Psoas muscle (tissue), 8 donors: Measurements from ENCODE around the gene TMTC2. TPM values are rescaled to one million over a fixed set of nuclear protein-coding genes. Genes with fewer than 3 reads are reported as not detected.

Experiments used
- ATAC-seq, 4 donors: fragments of 200-7000 bp; cut with Tn5 transposase; one replicate each; pipeline ENCODE4 v1.9.1; 2020; ENCODE audit warnings: moderate library complexity in 3 of 4, mild to moderate bottlenecking in 2 of 4
- DNase-seq, 2 donors: peaks; one replicate each; pipeline ENCODE4 v3.0.0-alpha.2; 2020
- H3K27ac ChIP-seq: fragments of 200-600 bp; one replicate; pipeline ENCODE4 v1.8.0; 2022
- H3K27me3 ChIP-seq, 3 donors: fragments of 200-600 bp in 1 of 3; one replicate each; pipeline versions ENCODE4 v1.6.1 to v1.8.0; 2013 to 2022; ENCODE audit warnings: low read length in 2 of 3, mild to moderate bottlenecking in 2 of 3, moderate library complexity in 1 of 3; ENCODE audit not compliant: insufficient read depth in 3 of 3
- H3K36me3 ChIP-seq, 2 donors: fragments of 200-600 bp in 1 of 2; one replicate each; pipeline versions ENCODE4 v1.6.1 to v1.8.0; 2013 to 2022; ENCODE audit warnings: low read depth in 1 of 2, mild to moderate bottlenecking in 1 of 2, moderate library complexity in 1 of 2; ENCODE audit not compliant: insufficient read depth in 1 of 2
- H3K4me1 ChIP-seq: fragments of 200-600 bp; one replicate; pipeline ENCODE4 v1.8.0; 2022
- H3K4me3 ChIP-seq: fragments of 200-600 bp; one replicate; pipeline ENCODE4 v1.8.0; 2022; ENCODE audit warnings: mild to moderate bottlenecking
- H3K9me3 ChIP-seq: fragments of 200-600 bp; one replicate; pipeline ENCODE4 v1.8.0; 2022
- WGBS, 3 donors: extraction: QIAGEN DNeasy Blood & Tissue Kit; methylation state at CpG; one replicate each; pipeline versions ENCODE4 v1.1.6 to v1.1.7; 2013; 5-methylcytosine and 5-hydroxymethylcytosine counted together
- intact Hi-C, 2 donors: fragments of 100-400 bp; cut with DNase I; formaldehyde crosslinking; loops; one replicate each; pipeline versions ENCODE4 v1.11.0 to v1.14.2; 2022
- polyA plus RNA-seq, 3 donors: library from polyadenylated mRNA; stranded (reverse); fragments of 200-250 nt; gene quantifications; one replicate each; pipeline ENCODE4 v1.2.3, GENCODE V29; 2013
- total RNA-seq, 4 donors: library from RNA; stranded (reverse); fragmentation: NEBNext Ultra II Directional in 2 of 4; extraction: Animal tissue kit (Norgen Biotek cat#: 25700) in 2 of 4; gene quantifications; one replicate each; pipeline versions ENCODE4 v1.2.1 to v1.2.4, GENCODE V29; 2021 to 2023
- TF ChIP-seq, protein P1 (sequence below): fragments of 200-600 bp; IDR thresholded peaks from one replicate; pipeline ENCODE4 v1.8.0; 2022; ENCODE audit warnings: antibody characterized with exemption
- donor health status: healthy with polysubstance abuse.
- donor health status: DM: no; HTN: no; CAD: no; lungs with moderate emphysema.
- donor health status: Bipolar disorder and iron deficiency.
- donor health status: healthy.
- donor health status: DM: yes; HTN: yes; CAD: no.
- donor health status: DM: no; HTN: no; CAD: no.
- donor health status: DM: no; HTN: no; CAD: no.
- donor health status: DM: yes; HTN: yes; CAD: no.

The TMTC2 gene
- total and polyA plus RNA-seq, 7 donors: 0.85 to 2.7 (median 1.8) TPM

DNA sequence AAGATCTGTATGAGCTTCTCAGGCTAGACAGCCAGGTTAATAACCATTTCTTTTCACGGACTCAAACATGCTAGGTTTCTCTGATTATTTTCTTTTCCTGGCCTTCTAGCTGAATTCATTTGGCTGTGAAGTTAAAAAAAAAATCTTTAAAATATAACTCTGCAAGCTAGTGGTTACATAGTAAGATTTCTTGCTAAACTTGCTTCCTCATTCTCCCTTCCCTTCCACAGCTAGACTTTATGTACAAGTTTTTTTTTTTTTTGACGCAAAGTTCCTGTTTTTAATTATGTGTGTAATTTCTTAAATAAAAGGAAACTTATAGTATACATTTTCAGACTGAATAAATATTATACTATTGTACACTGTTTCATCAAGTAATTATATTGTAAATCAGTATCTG lies 145.4 kb downstream of the TMTC2 start:
- DNase-seq (no peak), ATAC-seq (no peak)
- intact Hi-C loops: no loop called here
- Histone ChIP-seq H3K4me1 (no peaks in the 10 kb centered on the region), H3K4me3 (no peak overlapping the region), H3K27ac (no peak overlapping the region), H3K36me3 (no peaks in the 10 kb centered on the region), H3K9me3 (no peaks in the 10 kb centered on the region), H3K27me3 (no peaks in the 10 kb centered on the region)
- TF ChIP-seq, protein P1, sequence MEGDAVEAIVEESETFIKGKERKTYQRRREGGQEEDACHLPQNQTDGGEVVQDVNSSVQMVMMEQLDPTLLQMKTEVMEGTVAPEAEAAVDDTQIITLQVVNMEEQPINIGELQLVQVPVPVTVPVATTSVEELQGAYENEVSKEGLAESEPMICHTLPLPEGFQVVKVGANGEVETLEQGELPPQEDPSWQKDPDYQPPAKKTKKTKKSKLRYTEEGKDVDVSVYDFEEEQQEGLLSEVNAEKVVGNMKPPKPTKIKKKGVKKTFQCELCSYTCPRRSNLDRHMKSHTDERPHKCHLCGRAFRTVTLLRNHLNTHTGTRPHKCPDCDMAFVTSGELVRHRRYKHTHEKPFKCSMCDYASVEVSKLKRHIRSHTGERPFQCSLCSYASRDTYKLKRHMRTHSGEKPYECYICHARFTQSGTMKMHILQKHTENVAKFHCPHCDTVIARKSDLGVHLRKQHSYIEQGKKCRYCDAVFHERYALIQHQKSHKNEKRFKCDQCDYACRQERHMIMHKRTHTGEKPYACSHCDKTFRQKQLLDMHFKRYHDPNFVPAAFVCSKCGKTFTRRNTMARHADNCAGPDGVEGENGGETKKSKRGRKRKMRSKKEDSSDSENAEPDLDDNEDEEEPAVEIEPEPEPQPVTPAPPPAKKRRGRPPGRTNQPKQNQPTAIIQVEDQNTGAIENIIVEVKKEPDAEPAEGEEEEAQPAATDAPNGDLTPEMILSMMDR: no peak
- WGBS, 3 donors: 89 to 95% (median 95%) methylated on average over 2 of the region's 2 CpGs

DNA sequence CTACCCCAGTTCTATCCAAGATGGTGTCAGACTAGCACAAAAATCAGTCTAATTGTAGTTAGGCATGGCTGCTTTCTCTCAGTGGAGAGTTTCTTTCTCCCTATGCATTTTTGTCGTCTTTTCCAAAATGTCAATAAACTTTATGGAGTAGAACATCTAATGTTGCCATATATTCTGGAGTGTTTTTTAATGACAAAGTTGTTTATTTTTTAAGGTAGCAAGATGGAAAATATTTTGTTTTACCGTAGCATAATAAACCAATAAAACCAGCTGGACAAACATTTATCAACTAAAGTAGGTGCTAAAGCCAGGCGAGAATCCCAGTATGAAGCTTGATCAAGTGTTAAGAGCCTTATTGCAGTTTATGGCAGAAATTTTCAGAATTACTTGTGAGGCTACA lies 146.3 kb downstream of the TMTC2 start:
- no peaks in the 10 kb centered on the region for H3K9me3 ChIP-seq
- TF ChIP-seq, protein P1: no peak
- no peak for ATAC-seq
- DNase-seq: no peak
- H3K4me1 ChIP-seq: no peaks in the 10 kb centered on the region
- no peak overlapping the region for H3K27ac ChIP-seq
- no peaks in the 10 kb centered on the region for H3K27me3 ChIP-seq
- 52 to 58% (median 53%) methylated on average over 3 of the region's 3 CpGs for WGBS, 3 donors
- H3K36me3 ChIP-seq: no peaks in the 10 kb centered on the region
- no peak overlapping the region for H3K4me3 ChIP-seq
- intact Hi-C loops: no loop called here

DNA sequence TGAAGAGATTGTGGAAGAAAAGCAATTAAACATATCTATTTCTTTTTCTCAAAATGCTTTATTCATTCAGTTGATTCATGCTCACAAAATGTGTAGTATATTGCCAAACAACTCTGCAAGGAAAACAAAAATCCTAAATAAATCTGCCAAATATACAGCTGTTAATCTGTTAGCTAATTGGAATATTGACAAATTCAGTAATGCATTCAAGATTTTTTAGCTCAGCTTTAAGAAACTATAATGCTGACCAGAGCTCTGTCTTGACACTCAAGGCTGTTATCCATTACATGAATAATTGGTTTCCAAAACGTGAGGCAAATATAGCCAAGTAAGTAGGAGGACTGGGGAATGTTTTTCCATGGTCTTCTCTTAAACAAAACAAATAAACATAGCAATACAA lies 146.8 kb downstream of the TMTC2 start:
- ATAC-seq (no peak), DNase-seq (no peak)
- 10 to 23% (median 21%) methylated on average over 1 of the region's 1 CpG for WGBS, 3 donors
- Histone ChIP-seq H3K4me1 (no peaks in the 10 kb centered on the region), H3K36me3 (no peaks in the 10 kb centered on the region), H3K27ac (no peak overlapping the region), H3K27me3 (no peaks in the 10 kb centered on the region), H3K4me3 (no peak overlapping the region), H3K9me3 (no peaks in the 10 kb centered on the region)
- TF ChIP-seq, protein P1: no peak
- intact Hi-C loops: no loop called here

DNA sequence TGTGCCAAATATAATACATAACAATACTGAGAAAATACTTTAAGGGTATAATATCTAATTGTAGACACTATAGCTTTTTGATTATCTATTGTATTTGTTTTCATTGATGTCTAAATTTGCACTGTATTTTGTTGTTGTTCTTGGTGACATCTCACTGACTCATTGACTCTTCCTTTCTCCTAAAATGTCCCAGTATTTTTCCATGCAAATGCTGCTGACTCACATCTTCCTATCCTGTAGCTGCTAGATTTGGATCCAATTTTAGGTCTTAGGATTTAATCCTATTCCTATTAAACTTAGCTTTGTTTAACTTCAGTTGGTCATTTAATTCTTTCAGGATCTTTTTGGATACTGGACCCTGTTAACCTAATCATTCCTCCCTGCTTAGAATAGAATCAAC lies 148.5 kb downstream of the TMTC2 start:
- TF ChIP-seq, protein P1: no peak
- no peak overlapping the region for H3K4me3 ChIP-seq
- H3K27me3 ChIP-seq: no peaks in the 10 kb centered on the region
- no peak for ATAC-seq
- H3K9me3 ChIP-seq: no peaks in the 10 kb centered on the region
- DNase-seq: no peak
- intact Hi-C loops: no loop called here
- no peaks in the 10 kb centered on the region for H3K36me3 ChIP-seq
- H3K4me1 ChIP-seq: no peaks in the 10 kb centered on the region
- H3K27ac ChIP-seq: no peak overlapping the region

DNA sequence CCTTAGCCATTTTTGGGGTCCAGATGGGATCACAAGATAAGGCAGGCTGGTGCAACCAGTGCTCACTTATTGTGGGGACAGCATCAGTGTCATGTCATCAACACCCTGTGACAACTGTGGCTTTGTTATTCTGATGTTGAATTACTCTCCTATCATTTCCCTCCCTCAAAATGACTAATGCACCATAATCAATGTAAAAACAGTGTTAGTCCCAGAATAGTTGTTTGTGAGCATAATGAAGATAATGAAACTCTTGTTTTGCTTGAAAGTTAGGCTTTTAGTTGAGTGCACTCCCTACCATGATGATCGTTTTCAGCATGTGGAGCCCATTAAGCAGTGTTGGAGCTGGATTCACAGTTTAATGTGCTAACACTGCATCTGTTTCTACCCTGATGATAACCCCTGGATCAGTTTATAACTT lies 151.4 kb downstream of the TMTC2 start:
- Histone ChIP-seq H3K36me3 (no peaks in the 10 kb centered on the region), H3K4me3 (no peak overlapping the region), H3K9me3 (no peaks in the 10 kb centered on the region), H3K27ac (no peak overlapping the region), H3K27me3 (no peaks in the 10 kb centered on the region), H3K4me1 (no peaks in the 10 kb centered on the region)
- intact Hi-C loops: no loop called here
- no peak for DNase-seq
- no peak for ATAC-seq
- TF ChIP-seq, protein P1: no peak
- 27 to 56% (median 36%) methylated on average over 1 of the region's 1 CpG for WGBS, 3 donors
